HEK293 (cell line): Measurements from ENCODE around the gene CPM.

ENCODE experiments used
- KLF7 ChIP-seq: fragments of 450-650 bp; formaldehyde crosslinking; IDR thresholded peaks from 2 replicates; pipeline ENCODE4 v1.5.1; 2016; ENCODE audit warnings: missing biosample characterization, missing genetic modification characterization, borderline replicate concordance
- TRIM28 ChIP-seq: IDR thresholded peaks from 2 replicates; pipeline ENCODE4 v1.6.1; 2011; ENCODE audit warnings: low read length, control low read depth, borderline replicate concordance
- ZBTB21 ChIP-seq: fragments of 450-650 bp; formaldehyde crosslinking; IDR thresholded peaks from 2 replicates; pipeline ENCODE4 v1.5.1; 2017; ENCODE audit warnings: missing biosample characterization, missing genetic modification characterization
- ZNF248 ChIP-seq: fragments of 450-650 bp; formaldehyde crosslinking; IDR thresholded peaks from 2 replicates; pipeline ENCODE4 v1.5.1; 2017; ENCODE audit warnings: missing biosample characterization, missing genetic modification characterization

GRCh38 chr12:68864604-68865003, 68.4 kb downstream of the CPM start:
- TF ChIP-seq TRIM28, result no peak
- no peak for TF ChIP-seq KLF7 (tag by site-specific recombination)
- TF ChIP-seq ZNF248 (tag by site-specific recombination), result no peak
- TF ChIP-seq ZBTB21 (tag by site-specific recombination), result no peak
